Cortex of kidney (tissue), 1 donor: ENCODE results near the gene RMC1.
"Not testable (repeated sequence)": the region's sequence is repeated elsewhere in the genome, so short reads cannot be mapped to it uniquely, and the experiment has no call there.

ENCODE experiments used
- DNase-seq: peaks from one replicate; lab custom pipeline; 2025; lab: John Stamatoyannopoulos, UW

Gene RMC1

DNA sequence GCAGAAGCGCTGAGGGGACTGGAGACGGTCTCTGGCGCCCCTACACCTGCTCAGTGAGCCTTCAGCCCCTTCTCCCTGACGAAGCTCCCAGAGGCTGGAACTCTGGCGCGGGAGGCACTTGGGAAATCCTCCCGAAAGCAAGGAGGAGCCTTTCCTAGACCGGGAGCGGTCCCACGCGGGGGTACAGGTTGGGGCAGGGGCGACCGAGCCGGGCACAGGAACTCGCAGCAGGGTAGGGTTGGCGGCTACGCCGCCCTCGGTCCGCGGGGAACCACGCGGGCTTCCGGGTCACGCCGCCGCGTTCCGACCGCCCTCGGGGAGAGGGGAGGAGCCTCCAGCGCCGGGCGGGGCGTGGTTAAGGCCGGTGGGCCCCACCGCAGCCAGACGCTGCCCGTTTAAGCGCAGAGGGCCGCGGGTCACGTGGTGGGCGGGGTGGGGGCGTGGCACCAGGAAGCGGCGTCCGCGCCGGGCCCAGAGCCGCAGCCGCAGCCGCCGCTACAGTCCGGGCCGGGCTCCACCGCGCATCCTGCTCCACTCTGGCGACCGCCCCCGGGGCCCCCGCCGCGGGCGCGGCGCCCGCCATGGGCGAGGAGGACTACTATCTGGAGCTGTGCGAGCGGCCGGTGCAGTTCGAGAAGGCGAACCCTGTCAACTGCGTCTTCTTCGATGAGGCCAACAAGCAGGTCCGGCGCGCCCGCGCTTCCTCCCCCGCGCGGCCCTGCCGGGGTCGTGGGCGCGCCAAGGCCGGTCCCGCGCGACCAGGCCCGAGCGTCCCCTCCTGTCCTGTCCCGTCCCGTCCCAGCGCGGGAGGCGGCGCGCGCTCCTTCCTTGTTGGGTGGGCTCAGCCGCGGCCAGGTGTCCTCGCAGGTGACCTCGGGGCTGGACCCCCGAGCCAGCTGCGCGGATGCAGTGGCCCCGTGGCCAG, at the start of gene RMC1:
TSS of gene RMC1 (plus strand) at position 474 of the 925 bp plus-strand sequence. CDS start at position 582, 108 bp downstream.
- peak; percentile 57 for DNase-seq

DNA sequence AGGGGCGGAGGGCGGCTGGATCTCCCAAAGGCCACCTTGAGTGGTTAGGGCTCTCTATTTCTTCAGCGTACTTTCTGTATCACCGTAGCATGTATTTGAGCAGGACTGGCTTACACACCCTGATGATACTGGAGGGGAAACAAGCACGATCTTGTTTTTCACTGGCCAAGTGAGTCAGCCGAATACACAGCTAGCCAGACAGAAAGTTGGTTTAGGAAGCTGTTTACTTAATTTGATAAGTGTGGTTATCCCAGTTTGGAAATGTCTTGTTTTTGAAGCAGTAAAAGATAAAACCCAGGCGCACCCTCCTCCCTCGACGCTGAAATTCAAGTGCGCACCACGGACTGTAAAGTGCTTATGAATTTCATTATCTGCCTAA, 49.6 kb upstream of the RMC1 start:
- no peak for DNase-seq

DNA sequence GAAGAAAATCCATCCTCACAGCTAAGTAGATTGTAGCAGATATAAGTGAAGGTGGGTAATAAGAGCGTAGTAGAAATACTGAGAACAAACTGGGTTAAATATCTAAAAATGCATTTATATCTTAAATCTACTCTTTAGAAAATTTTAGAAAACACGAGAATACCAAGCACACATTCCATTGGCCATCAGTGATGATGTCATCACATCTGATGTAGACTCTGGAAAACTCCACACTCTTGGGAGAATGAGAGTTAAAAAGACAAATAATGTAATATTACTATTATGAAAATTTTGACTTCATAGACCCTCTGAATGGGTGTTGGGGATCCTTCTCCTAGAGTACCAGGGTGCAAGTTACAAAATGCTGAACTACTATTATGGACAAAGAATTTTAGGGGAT, 46.5 kb upstream of the RMC1 start:
- no peak for DNase-seq

DNA sequence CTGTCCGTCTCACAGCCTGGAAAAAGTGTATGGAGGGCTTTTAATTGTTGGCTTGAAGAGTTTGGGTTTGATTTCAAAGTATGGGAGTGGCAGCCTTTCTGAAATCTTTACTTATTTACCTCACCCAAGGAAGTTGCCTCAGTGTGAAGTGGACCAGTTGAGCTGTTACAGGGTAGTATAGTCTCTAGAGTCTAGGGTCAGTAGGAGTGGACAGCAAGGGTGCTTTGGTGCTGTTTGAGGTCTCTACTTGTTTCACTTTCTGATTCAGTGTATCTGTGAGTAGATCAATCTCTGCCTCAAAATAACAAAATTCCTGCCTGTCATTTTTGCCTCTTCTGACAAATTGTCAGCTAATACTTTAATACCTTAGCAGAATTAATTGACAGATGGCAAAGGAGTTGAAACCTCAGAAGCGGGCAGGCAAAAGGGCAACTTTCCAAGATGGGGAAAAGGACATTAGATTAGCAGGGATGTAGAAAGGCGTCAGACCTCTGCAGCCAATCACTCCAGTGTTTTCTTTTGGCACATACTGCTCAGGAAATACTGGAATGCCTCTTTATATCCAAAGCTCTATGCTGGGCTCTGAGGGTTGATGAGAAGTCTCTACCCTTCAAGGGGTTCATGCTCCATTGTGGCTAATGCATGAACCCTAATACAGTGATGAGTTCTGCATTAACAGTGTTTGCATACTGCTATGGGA, 44.3 kb upstream of the RMC1 start:
- DNase-seq: no peak

DNA sequence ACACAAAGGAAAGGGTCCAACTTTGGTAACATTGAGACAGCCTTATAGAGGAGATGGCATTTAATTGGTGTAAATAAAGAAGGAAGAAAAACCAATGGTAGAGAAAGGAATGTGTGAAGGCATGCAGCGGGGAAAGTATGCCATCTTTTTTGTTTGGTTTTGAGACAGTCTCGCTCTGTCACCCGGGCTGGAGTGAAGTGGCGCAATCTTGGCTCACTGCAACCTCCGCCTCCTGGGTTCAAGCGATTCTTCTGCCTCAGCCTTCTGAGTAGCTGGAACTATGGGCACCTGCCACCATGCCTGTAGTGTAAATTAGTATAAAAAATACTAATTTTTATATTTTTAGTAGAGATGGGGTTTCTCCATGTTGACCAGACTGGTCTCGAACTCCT, 43.8 kb upstream of the RMC1 start:
- DNase-seq: no peak

DNA sequence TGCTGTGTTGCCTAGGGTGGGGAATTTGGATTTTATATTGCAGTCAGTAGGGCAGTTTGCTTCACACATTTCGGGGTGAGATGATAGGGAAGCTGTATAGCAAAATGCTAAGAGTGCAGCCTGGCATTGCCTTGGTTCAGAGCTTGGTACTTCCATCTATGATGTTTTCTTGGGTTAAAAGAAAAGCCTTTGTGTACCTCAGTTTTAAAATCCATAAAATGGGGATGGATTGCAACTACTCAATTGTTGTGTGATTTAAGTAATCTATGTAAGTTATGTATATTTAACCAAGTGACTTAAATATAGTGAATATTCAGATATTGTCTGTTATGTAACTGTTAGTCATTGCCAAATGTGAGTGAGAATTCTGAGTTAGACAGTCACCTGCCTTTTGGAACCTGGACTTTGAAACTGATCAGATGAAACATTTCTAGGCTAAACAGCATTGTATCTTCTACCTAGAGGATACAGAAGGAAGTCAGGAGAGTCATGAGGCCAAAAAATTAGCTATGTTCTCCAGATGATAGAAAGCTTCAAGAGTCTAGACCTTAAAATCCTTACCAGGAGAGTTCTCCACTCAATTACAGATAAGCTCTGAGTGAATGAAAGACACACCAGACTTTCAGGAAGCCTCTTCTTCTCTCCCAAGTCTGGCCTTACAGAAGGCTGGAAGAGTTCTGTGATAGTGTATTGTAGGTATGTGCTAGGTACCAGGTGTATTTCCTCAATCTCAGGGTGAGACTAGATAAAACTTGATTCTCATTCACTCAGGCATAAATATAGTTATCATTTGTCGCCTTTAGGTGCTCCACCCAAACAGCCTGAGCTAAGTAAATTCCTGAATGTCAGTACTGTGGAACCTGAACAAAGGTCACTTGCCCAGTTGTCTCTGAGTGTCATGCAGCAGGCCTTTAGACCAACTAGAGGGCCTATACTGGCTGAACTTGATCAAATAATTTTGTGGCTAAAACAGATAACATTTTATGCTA, 42.7 kb upstream of the RMC1 start:
- no peak for DNase-seq

DNA sequence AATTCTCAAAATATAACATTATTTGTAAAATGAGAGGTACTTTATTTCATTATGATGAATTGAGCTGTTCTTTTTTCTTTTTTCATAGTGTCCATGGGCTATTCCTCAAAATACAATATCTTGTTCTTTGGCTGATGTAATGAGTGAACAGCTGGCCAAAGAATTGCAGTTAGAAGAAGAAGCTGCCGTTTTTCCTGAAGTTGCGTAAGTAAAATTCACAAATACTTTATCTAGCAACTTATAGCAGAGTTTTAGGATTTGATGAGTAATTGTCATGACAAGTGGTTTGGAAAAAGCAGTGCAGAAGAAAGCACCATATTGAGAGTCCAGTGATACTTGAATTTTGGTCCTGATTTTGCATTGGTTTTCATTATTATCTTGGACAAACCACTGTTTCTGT, 40.4 kb upstream of the RMC1 start:
- DNase-seq: no peak

DNA sequence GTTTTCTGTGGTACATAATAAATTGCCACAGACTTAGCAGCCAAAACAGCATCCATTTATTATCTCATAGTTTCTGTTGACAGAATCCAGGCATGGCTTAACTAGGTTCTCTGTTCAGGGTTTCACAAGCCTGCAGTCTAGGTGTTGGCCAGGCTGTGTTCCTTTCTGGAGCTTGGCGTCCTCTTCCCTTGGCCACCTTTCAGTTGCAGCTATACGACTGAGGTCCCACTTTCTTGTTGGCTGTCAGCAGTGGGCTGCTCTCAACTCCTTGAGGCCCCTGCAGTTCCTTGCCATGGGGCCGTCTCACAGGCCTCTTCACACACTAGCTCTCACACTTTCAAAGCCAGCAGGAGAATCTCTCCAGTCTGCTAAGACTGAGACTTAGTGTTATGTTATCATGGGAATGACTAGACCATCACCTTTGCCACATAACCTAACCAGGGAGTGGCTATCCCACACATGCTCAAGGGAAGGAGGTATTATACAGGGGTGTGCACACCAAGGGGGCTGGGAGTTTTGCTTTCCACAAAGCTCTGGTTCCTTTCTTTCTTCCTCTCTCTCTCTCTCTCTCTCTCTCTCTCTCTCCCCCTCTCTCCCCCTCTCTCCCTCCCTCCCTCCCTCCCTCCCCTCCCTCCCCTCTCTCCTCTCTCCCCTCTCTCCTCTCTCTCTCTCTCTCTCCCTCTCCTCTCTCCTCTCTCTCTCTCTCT, 34.4 kb upstream of the RMC1 start:
- no peak for DNase-seq

DNA sequence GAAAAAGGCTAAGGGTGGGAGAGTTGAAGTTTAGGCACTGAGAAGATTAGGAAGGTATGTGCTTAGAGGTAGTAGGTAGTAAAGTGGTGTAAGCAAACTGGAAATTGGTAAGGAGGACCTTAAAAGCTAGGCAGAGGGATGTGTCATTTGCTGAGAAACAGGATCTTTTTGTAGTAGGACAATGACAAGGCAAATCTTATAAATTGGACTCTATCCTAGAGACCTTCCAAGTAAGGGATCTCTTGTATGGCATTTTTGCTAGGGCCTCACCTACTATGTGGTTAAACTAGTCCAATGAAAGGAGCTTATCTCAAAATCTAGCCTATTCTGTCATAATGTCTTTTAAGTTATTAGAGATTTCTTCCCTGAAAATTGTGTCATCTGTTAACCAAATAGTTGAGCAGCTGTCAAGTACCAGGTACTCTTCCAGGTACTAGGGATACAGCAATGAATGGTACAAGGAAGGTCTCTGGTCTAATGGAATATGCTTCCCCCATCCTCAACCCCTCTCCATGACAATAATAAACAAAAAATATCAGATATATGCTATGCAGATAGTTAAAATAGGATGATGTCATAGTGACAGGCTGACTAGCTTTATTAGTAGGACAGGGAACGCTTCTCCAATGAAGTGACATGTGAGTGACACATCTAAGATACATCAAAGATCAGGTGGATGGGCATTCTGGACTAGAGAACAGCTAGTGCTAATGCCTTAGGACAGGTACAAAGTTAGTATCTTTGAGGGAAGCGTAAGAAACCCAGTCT, 32.5 kb upstream of the RMC1 start:
- no peak for DNase-seq

DNA sequence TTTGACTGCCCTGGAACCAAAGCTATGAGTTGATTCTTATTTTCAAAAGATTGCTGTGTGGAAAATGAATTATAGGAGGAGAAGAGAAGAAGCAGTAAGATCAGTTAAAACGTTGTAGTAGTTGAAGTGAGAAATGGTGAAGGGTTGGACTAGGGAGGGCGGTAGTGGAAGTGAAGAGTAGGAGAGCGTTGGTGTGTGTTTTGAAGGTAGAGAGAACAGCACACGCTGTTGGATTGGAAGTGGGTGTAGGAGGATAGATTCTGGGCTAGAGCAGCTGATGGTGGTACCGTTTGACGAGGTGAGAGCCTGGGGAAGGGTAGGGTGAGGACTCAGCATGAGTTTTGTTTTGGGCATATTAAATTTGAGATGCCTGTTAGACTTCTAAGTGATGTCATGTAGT, 31.8 kb upstream of the RMC1 start:
- no peak for DNase-seq

DNA sequence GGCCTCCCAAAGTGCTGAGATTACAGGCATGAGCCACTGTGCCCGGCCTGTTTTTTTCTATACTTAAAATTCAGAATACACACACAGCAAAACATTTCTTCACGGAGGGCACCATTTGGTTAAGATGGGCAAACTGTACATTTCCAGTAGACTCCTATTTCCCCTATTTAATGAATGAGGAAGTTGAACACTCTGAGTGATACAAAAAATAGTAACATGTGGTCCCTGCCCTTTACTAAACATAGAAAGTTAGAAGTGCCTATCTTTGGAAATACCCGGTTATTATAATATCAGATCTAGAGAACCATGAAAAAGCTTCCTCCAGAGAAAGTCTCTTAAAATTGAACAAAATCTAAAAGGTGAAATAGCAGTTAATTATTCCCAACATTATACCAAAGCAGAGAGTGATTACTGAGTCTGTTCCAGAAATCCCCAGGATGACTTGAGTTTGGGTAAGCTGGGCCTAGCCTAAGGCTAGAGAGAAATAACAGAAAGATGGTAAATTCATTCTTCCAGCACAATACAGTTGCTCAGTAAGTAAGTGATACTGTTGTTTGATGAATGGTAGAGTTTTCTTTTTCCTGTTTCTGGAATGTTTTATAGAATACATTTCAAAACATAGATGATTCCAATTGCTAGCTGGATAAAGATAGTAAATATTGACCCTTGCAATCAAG, 23.3 kb upstream of the RMC1 start:
- no peak for DNase-seq

DNA sequence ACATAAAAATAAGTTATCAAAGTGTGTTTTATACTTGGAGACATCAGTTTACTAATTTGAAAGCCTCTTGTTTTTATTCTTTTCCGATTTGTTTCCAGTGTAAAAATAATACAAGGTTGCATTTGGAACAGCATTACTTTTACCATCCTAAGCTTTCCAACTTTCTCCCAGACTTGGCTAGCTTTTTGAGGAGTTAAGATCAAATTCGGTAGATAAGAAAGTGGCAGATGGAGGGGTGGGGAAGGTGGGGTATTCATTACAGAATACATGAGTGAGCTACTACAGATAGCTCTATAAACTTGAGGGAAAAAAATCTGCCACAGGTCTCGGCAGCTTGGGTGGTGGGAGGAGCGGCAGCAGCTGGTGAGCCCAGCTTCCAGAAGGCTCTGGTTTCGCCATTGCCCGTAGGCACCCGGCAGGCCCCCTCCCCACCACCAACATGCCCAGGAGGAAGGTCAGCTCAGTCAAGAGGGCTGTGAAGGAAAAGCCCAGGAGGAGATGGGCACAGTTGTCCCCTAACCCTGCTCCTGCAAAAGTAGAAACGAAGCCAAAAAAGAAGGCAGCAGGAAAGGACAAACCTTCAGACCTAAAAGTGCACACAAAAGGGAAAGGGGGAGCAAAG, 18.6 kb upstream of the RMC1 start:
- no peak for DNase-seq

DNA sequence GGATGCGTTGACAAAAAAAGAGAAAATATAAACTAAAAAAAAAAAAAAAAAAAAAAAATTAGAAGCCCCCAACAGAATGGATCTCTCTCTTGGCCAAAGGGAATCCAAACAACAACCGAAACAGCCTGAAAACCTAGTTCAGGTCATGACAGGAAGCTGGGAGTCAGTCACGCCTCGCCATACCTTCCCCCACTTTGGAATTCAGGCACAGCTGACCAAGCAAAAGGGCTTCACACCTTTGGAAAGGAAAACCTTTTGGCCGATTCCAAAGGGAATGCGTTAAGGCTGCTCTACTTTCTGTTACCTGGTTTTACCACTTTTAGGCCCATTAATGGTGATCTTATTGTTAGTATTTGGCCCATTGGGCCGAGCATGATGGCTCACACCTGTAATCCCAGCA, 17.9 kb upstream of the RMC1 start:
- DNase-seq: no peak

DNA sequence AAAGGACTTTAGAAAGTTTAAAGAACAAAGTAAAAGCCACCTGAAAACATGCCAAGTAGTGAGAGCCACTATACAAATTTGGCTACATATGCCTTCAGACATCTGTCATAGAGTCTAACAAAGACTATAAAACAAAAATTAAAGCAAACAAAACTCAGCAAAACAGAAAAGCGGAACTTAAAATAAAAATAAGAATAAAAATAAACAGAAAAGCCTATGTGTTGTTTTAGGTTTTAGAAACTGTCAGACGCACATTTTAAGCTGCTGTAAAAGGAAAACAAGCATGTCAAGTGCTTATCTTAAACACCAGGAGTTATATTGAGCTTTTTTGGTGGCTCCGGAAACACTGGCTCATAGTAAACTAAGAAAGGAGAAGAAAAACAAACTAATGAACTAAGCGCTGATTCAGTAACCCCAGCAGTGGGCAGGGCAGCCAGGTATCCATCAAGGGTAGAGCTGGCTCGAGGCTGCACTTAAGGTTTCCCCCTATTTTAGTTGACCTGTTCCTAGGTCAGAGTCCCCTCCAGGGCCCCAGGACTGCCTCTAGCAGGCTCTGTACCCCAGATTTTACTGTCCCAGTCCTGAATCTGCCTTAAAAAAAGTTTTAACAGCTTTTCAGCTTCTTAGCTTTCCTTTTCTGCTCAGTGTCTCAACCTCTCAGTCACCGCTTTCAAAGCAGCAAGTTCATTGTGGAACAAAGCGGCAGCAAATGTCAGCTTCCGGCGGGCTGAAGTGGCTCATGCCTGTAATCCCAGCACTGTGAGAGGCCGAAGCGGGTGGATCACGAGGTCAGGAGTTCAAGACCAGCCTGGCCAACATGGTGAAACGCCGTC, 15.4 kb upstream of the RMC1 start:
- no peak for DNase-seq

DNA sequence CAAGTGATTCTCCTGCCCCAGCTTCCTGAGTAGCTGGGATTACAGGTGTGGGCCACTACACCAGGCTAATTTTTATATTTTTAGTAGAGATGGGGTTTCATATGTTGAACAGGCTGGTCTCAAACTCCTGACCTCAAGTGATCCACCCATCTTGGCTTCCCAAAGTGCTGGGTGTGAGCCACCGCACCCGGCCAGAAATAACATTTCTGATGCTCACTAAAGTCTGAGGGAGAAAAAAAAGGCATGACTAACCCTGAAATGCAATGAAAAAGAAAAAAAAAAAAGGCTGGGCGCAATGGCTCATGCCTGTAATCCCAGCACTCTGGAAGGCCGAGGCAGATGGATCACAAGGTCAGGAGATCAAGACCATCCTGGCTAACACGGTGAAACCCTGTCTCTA, 13.7 kb upstream of the RMC1 start:
- DNase-seq: not testable (repeated sequence)

DNA sequence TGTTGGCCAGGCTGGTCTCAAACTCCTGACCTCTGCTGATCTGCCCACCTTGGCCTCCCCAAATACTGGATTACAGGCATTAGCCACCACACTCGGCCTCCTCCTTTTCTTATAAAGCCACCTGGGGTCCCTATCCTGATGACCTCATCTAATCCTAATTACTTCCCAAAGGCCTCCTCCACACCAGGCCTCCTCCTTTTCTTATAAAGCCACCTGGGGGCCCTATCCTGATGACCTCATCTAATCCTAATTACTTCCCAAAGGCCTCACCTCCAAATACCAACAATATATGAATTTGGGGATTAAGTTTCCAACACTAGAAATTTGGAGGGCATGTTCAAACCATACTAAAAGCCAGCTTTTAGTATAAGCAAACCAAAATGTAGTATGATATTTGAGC, 9.7 kb upstream of the RMC1 start:
- DNase-seq: no peak

DNA sequence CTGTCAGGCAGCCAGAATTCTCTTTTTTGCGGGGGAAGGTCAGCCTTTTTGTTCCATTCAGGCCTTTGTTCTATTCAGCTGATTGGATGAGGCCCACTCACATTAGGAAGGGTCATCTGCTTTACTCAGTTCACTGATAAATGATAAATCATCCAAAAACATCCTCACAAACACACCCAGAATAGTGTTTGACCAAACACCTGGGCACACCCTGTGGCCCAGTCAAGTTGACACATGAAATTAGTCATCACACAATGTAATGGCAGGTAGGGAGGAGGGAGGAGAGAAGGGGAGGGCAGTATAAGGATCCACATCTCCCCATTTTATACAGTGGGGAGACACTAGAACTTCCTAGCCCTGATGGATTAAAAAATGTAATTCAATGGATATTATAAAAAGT, 8.3 kb upstream of the RMC1 start:
- DNase-seq: no peak

DNA sequence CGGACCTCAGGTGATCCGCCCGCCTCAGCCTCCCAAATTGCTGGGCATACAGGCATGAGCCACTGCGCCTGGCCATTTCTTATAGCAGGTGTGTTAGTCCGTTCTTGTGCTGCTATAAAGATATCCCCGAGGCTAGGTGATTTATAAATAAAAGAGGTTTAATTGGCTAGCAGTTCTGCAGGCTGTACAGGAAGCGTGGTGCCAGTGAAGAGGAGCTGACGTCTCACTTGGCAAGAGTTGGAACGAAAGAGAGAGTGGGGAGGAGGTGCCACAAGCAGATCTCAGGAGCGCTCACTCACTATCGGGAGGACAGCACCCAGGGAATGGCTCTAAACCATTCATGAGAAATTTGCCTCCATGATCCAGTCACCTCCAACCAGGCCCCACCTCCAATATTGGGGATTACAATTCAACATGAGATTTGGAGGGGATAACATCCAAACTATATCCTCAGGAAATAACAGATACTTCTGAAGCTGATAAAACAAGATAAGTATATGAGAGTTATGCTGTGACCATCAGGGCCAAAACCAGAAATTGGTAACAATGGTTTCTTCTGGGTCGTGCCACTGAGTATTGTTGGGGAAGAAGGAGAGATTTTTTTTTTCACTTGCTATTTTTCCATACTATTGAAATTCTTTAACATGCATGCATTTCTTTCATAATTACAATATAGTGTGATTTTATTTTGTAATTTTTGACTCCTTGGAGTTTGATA, 7.4 kb upstream of the RMC1 start:
- DNase-seq: no peak
